H9 (cell line): Measurements from ENCODE around the gene SLC38A3. TPM values are rescaled to one million over a fixed set of nuclear protein-coding genes. Genes with fewer than 3 reads are reported as not detected.

Source experiments
- DNase-seq: peaks from one replicate; pipeline ENCODE4 v3.0.0-alpha.2; 2017
- H2AFZ ChIP-seq: one replicate; pipeline ENCODE4 v1.6.1; 2013; ENCODE audit warnings: mild to moderate bottlenecking, low read length, control low read depth, moderate library complexity
- H2AK5ac ChIP-seq: 2 replicates; pipeline ENCODE4 v1.6.1; 2013; ENCODE audit warnings: low read length, control low read depth, mixed read lengths; ENCODE audit not compliant: insufficient read length
- H2BK120ac ChIP-seq: one replicate; pipeline ENCODE4 v1.6.1; 2013; ENCODE audit warnings: low read depth, mild to moderate bottlenecking, low read length, control low read depth, inconsistent platforms; ENCODE audit not compliant: poor library complexity, severe bottlenecking
- H2BK12ac ChIP-seq: 2 replicates; pipeline ENCODE4 v1.6.1; 2013; ENCODE audit warnings: low read length, control low read depth, mixed read lengths, low read depth; ENCODE audit not compliant: insufficient read length
- H2BK15ac ChIP-seq: 2 replicates; pipeline ENCODE4 v1.6.1; 2013; ENCODE audit warnings: low read depth, low read length, control low read depth
- H2BK20ac ChIP-seq: one replicate; pipeline ENCODE4 v1.6.1; 2013; ENCODE audit warnings: low read depth, mild to moderate bottlenecking, low read length, control low read depth, inconsistent platforms; ENCODE audit not compliant: poor library complexity, severe bottlenecking
- H2BK5ac ChIP-seq: 2 replicates; pipeline ENCODE4 v1.6.1; 2013; ENCODE audit warnings: low read length, control low read depth, mixed read lengths; ENCODE audit not compliant: insufficient read length
- H3K14ac ChIP-seq: 2 replicates; pipeline ENCODE4 v1.6.1; 2013; ENCODE audit warnings: low read length, control low read depth; ENCODE audit not compliant: insufficient read depth
- H3K18ac ChIP-seq: 2 replicates; pipeline ENCODE4 v1.6.1; 2013; ENCODE audit warnings: low read depth, mild to moderate bottlenecking, mixed read lengths, low read length, control low read depth; ENCODE audit not compliant: insufficient read length
- H3K23ac ChIP-seq: 2 replicates; pipeline ENCODE4 v1.6.1; 2013; ENCODE audit warnings: low read length, control low read depth, mixed read lengths, low read depth; ENCODE audit not compliant: insufficient read length
- H3K23me2 ChIP-seq: 2 replicates; pipeline ENCODE4 v1.6.1; 2013; ENCODE audit warnings: low read depth, mild to moderate bottlenecking, mixed read lengths, low read length, control low read depth; ENCODE audit not compliant: insufficient read length, poor library complexity, severe bottlenecking
- H3K27ac ChIP-seq: 2 replicates; pipeline ENCODE4 v1.5.1; 2013; ENCODE audit warnings: low read length, control low read depth, mixed read lengths, low read depth; ENCODE audit not compliant: insufficient read length
- H3K27me3 ChIP-seq: 2 replicates; pipeline ENCODE4 v1.6.1; 2013; ENCODE audit warnings: low read length, control low read depth, inconsistent platforms; ENCODE audit not compliant: insufficient read depth
- H3K4ac ChIP-seq: 2 replicates; pipeline ENCODE4 v1.6.1; 2013; ENCODE audit warnings: low read depth, mild to moderate bottlenecking, control low read depth, inconsistent platforms, low read length, moderate library complexity
- H3K4me1 ChIP-seq: 2 replicates; pipeline ENCODE4 v1.6.1; 2013; ENCODE audit warnings: low read length, control low read depth, inconsistent platforms; ENCODE audit not compliant: insufficient read depth
- H3K4me2 ChIP-seq: 2 replicates; pipeline ENCODE4 v1.6.1; 2013; ENCODE audit warnings: low read length, control low read depth, mixed read lengths; ENCODE audit not compliant: insufficient read length, insufficient read depth
- H3K56ac ChIP-seq: 2 replicates; pipeline ENCODE4 v1.6.1; 2013; ENCODE audit warnings: low read depth, mild to moderate bottlenecking, mixed read lengths, low read length, control low read depth; ENCODE audit not compliant: insufficient read length
- H3K79me1 ChIP-seq: 2 replicates; pipeline ENCODE4 v1.6.1; 2013; ENCODE audit warnings: low read depth, mild to moderate bottlenecking, moderate library complexity, low read length, control low read depth, inconsistent platforms; ENCODE audit not compliant: insufficient read depth, poor library complexity, severe bottlenecking
- H3K79me2 ChIP-seq: 2 replicates; pipeline ENCODE4 v1.6.1; 2013; ENCODE audit warnings: low read length, control low read depth, inconsistent platforms; ENCODE audit not compliant: insufficient read depth
- H3K9ac ChIP-seq: 2 replicates; pipeline ENCODE4 v1.6.1; 2013; ENCODE audit warnings: low read length, control low read depth, mixed read lengths; ENCODE audit not compliant: insufficient read length; ENCODE audit errors: extremely low read depth
- H3K9me3 ChIP-seq: one replicate; pipeline ENCODE4 v1.6.1; 2013; ENCODE audit warnings: low read depth, low read length, inconsistent platforms; ENCODE audit not compliant: control insufficient read depth
- H3T11ph ChIP-seq: one replicate; pipeline ENCODE4 v1.6.1; 2013; ENCODE audit warnings: mild to moderate bottlenecking, low read length, control low read depth, inconsistent platforms
- H4K20me1 ChIP-seq: one replicate; pipeline ENCODE4 v1.6.1; 2013; ENCODE audit not compliant: control insufficient read depth, insufficient read length, insufficient read depth
- H4K5ac ChIP-seq: 2 replicates; pipeline ENCODE4 v1.6.1; 2013; ENCODE audit warnings: low read depth, mild to moderate bottlenecking, mixed read lengths, low read length, control low read depth; ENCODE audit not compliant: insufficient read length
- H4K8ac ChIP-seq: replicated peaks from 2 replicates; pipeline ENCODE4 v1.6.1; 2013; ENCODE audit warnings: low read length, control low read depth, mixed read lengths, low read depth; ENCODE audit not compliant: insufficient read length
- H4K91ac ChIP-seq: 2 replicates; pipeline ENCODE4 v1.6.1; 2013; ENCODE audit warnings: low read depth, mild to moderate bottlenecking, moderate library complexity, mixed read lengths, low read length, control low read depth; ENCODE audit not compliant: insufficient read length
- H3K27ac Mint-ChIP-seq, 3 experiments: 2 replicates in 2 of 3; 3 replicates in 1 of 3; pipeline ENCODE4 v1.8.0; 2020 to 2021; ENCODE audit warnings: mixed read lengths in 3 of 3, mild to moderate bottlenecking in 1 of 3, moderate library complexity in 1 of 3
- H3K27me3 Mint-ChIP-seq: 2 replicates; pipeline ENCODE4 v1.8.0; 2021; ENCODE audit warnings: low read depth, mild to moderate bottlenecking, moderate library complexity, mixed read lengths
- H3K36me3 Mint-ChIP-seq, 3 experiments: 2 replicates in 2 of 3; 3 replicates in 1 of 3; pipeline ENCODE4 v1.8.0; 2020 to 2021; ENCODE audit warnings: low read depth in 3 of 3, mixed read lengths in 3 of 3; ENCODE audit not compliant: insufficient read depth in 1 of 3
- H3K4me1 Mint-ChIP-seq, 2 experiments: 2 replicates each; pipeline ENCODE4 v1.8.0; 2020; ENCODE audit warnings: mixed read lengths in 2 of 2
- H3K4me3 Mint-ChIP-seq, 2 experiments: 2 replicates in 1 of 2; 3 replicates in 1 of 2; pipeline ENCODE4 v1.8.0; 2020 to 2021; ENCODE audit warnings: mild to moderate bottlenecking in 2 of 2, mixed read lengths in 2 of 2, moderate library complexity in 1 of 2
- H3K9me3 Mint-ChIP-seq, 2 experiments: 2 replicates in 1 of 2; 3 replicates in 1 of 2; pipeline ENCODE4 v1.8.0; 2020; ENCODE audit warnings: mild to moderate bottlenecking in 2 of 2, mixed read lengths in 2 of 2, moderate library complexity in 1 of 2
- WGBS: extraction: QIAGEN DNeasy Blood & Tissue Kit; methylation state at CpG from one replicate; pipeline ENCODE4 v1.1.7; 2013; ENCODE audit warnings: missing lambda C conversion rate, low lambda C conversion rate, mixed read lengths; ENCODE audit not compliant: insufficient read length; ENCODE audit errors: extremely low coverage; 5-methylcytosine and 5-hydroxymethylcytosine counted together
- total RNA-seq: library from RNA; stranded (reverse); gene quantifications from 2 replicates; pipeline ENCODE4 v1.2.1, GENCODE V29; 2021
- TF ChIP-seq, protein P1 (sequence below): fragments of 200-600 bp; sonication (generic); conservative IDR thresholded peaks from 3 replicates; pipeline ENCODE4 v1.8.0; 2021; ENCODE audit warnings: antibody characterized with exemption, mild to moderate bottlenecking

Gene SLC38A3
- total RNA-seq, 1 experiment from 2014 or later = 1.4 TPM

DNA sequence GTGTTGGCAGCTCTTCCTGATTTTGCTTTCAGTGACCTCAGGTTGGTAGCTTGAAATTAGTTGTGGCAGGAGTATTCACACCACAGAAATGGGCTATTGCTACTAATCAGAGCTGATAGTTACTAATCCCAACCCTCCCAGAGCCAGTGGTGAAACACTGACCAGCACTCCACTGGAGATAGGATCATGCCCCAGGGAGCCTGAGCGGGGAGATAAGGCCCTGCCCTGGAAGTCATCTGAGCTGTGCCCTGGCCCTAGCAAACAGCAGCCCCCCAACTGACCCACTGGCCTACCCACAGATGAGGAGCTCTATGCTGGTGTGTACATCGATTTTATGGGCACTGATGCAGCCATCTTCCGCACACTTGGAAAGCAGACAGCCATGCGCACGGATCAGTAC lies 23.1 kb upstream of the SLC38A3 start:
- Histone ChIP-seq H4K20me1 (no peaks in the 10 kb centered on the region), H2AK5ac (no peak overlapping the region), H3K56ac (no peak overlapping the region), H4K8ac (no peak overlapping the region), H3K27ac (no peak overlapping the region), H3K79me1 (no peaks in the 10 kb centered on the region), H3K9me3 (no peaks in the 10 kb centered on the region), H3K23ac (no peak overlapping the region), H3K27me3 (no peaks in the 10 kb centered on the region), H2AFZ (no peak overlapping the region), H3K18ac (no peak overlapping the region), H2BK5ac (no peak overlapping the region), H3K4ac (no peak overlapping the region), H4K91ac (no peak overlapping the region), H3K4me2 (no peak overlapping the region), H2BK15ac (no peak overlapping the region), H3K23me2 (no peaks in the 10 kb centered on the region), H3K9ac (no peak overlapping the region), H3K4me1 (no peaks in the 10 kb centered on the region), H3T11ph (no peak overlapping the region), H3K79me2 (no peaks in the 10 kb centered on the region), H3K14ac (no peak overlapping the region), H4K5ac (no peak overlapping the region), H2BK12ac (no peak overlapping the region), H2BK120ac (no peak overlapping the region), H2BK20ac (no peak overlapping the region)
- Mint-ChIP-seq H3K36me3 (peaks cover 28 to 52% (median 38%) of the 10 kb centered on the region in 3 experiments), H3K27me3 (no peaks in the 10 kb centered on the region), H3K4me3 (no peak overlapping the region), H3K4me1 (no peaks in the 10 kb centered on the region), H3K9me3 (no peaks in the 10 kb centered on the region), H3K27ac (no peak overlapping the region; a peak in 2 of 7 replicates)
- no peak for DNase-seq
- TF ChIP-seq, protein P1, sequence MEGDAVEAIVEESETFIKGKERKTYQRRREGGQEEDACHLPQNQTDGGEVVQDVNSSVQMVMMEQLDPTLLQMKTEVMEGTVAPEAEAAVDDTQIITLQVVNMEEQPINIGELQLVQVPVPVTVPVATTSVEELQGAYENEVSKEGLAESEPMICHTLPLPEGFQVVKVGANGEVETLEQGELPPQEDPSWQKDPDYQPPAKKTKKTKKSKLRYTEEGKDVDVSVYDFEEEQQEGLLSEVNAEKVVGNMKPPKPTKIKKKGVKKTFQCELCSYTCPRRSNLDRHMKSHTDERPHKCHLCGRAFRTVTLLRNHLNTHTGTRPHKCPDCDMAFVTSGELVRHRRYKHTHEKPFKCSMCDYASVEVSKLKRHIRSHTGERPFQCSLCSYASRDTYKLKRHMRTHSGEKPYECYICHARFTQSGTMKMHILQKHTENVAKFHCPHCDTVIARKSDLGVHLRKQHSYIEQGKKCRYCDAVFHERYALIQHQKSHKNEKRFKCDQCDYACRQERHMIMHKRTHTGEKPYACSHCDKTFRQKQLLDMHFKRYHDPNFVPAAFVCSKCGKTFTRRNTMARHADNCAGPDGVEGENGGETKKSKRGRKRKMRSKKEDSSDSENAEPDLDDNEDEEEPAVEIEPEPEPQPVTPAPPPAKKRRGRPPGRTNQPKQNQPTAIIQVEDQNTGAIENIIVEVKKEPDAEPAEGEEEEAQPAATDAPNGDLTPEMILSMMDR = no peak
- no CpG with 5 or more reads among the region's 5 CpGs for WGBS
